COLO668 (cell line): Measurements from ENCODE around the gene OR4C3.
"Not testable (repeated sequence)": the region's sequence is repeated elsewhere in the genome, so short reads cannot be mapped to it uniquely, and the experiment has no call there.

ENCODE experiments used
- DNase-seq: peaks from one replicate; lab custom pipeline; 2025; ENCODE audit not compliant: unreplicated experiment; lab: John Stamatoyannopoulos, UW

The OR4C3 gene

DNA sequence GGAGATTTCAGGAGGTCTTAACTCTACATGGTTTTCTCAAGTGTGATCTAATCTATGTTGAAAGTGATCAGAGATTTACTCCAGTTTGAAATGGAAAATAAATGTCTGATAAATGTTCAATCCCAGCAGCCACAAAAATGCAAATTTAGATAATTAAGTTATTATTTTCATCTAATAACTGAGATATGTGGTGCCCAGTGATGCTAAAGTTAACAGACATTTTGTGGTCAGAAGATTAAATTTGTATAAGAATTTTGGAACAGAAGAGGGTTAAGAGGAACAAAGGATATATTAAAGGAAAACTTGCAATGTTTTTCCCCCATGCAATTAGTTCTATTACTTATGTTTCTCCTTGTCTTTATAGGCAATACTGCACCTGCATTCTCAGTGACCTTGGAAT lies at the start of gene OR4C3:
TSS of gene OR4C3 (plus strand) at position 301 of the 400 bp plus-strand sequence. CDS start 102 bp downstream, outside the sequence.
- not testable (repeated sequence) for DNase-seq

DNA sequence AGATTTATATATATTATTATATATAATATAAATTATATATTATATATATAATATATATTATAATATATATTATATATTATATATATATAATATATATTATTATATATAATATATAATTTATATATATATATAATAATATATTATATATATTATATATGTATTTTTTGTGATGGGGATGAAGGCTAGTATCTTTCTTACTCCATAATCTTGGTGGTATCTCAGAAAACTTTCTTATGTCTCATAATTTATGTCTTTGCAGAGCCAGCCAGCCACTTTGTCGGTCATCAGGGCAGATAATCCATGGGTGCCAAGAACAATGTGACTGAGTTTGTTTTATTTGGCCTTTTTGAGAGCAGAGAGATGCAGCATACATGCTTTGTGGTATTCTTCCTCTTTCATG lies 18.8 kb upstream of the OR4C3 start, which contains the start of gene OR4S1:
TSS of gene OR4S1 (plus strand) at position 301 of the 400 bp plus-strand sequence. CDS start at position 301, 0 bp downstream.
- no peak for DNase-seq

- peak; percentile 78 for DNase-seq
These were observed 16.8 kb upstream of the OR4C3 start for GRCh38 chr11:48307760-48308386.

- not testable (repeated sequence) for DNase-seq
These were observed 11.1 kb upstream of the OR4C3 start for GRCh38 chr11:48313590-48313989.

- DNase-seq: not testable (repeated sequence)
These were observed 4.9 kb upstream of the OR4C3 start for GRCh38 chr11:48319813-48320212.

DNA sequence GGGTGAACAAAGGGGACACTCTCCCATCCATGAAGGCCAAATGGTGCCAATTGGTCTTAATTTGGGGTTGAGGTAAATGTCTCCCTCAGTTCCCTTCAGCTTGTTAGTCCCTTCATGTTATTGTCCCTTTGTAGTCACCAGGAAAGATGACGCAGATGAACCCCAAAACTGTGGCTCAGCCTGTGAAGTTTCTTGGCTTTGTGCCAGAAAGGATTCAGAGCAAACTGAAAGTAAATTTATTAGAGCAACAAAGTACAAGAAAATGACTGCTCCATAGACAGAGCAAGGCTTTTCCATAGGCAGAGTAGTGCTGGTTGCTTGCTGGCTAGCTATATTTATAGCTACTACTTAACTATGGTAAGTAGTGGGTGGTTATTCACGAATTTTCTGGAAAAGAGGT lies 16.7 kb downstream of the OR4C3 start:
- DNase-seq: no peak

DNA sequence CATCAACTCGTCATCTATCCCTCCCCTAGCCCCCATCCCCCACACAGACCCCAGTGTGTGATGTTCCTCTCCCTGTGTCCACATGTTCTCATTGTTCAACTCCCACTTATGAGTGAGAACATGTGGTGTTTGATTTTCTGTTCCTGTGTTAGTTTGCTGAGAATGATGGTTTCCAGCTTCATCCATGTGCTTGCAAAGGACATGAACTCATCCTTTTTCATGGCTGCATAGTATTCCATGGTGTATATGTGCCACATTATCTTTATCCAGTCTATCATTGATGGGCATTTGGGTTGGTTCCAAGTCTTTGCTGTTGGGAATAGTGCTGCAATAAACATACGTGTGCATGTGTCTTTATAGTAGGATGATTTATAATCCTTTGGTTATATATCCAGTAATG lies 17.8 kb downstream of the OR4C3 start:
- not testable (repeated sequence) for DNase-seq

DNA sequence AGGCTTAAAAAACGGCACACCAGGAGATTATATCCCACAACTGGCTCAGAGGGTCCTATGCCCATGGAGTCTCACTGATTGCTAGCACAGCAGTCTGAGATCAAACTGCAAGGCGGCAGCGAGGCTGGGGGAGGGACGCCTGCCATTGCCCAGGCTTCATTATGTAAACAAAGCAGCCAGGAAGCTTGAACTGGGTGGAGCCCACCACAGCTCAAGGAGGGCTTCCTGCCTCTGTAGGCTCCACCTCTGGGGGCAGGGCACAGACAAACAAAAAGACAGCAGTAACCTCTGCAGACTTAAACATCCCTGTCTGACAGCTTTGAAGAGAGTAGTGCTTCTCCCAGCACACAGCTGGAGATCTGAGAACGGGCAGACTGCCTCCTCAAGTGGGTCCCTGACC lies 21.6 kb downstream of the OR4C3 start:
- not testable (repeated sequence) for DNase-seq

DNA sequence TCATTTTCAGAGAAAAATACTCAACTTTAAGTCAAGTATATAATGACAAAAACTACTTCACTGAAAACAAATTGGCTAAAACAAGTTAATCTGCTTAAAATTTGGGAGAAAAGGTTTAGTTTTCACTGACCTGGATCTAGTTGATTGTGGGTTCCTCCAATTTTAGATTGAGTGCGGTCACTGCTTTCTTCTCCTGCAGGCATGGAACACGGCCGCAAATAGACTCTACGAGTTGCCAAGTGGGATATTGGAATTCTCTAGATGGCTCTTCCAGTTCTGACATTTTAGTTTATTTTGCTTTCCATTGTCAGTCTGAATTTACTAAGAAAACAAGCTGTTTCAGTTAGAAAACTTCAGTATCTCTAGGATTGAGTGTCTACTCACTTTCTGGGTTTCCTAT lies 29.3 kb downstream of the OR4C3 start:
- no peak for DNase-seq

DNA sequence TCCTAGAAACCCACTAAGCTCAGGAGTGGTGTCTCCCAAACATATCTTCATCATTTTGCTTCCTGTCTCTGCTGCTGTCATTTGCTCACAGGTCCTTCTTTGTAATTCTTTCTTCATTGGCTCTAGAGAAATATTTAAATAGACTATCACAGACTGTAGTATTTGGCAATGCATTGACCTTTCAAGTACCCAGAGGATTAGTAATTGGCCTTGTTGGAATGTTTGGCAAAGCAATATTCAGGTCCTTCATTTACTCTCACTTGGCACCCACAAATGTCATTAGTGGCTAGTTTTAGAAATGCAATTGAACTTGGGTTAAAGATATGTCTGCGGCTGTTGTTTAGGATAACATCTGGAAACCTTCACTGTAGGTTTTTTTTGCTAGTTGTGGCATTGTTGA lies 30.0 kb downstream of the OR4C3 start:
- no peak for DNase-seq

DNA sequence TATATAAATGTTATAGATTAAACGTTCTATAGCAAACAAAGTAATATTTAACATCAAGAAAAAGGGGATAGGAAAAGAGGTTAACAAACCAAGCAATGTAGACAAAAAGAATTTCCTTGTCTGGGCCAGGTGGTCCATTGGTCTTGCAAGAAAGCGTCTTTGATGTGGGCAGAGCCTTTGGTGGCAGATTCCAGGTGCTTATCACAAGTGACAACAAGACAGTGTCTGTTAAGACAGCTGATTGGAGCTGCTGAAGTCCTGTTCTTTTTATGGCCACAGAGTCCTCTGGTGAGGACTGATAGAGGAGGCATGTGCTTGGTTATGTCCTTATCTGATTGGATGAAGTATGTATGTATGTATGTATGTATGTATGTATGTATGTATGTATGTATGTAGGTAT lies 36.6 kb downstream of the OR4C3 start:
- DNase-seq: not testable (repeated sequence)

DNA sequence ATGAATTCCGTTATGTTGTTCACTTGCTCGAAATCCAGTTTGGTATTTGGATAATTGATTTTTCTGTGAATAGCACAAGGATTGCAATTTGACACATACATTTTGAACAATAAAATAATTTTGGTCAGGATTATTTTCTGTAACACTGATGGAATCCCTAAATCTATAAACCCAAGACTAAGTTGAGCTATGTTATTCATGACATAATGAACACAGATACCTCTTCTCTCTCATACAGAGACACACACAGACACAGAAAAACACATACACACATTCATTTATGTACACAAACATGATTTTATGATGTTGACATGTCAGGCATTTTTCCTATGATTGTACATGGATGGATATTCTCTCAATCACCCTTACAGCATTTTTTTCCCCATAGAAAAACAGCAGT lies 41.6 kb downstream of the OR4C3 start, which contains the start of gene OR4C5:
TSS of gene OR4C5 (minus strand) at position 101 of the 400 bp plus-strand sequence. CDS start at position 101, 0 bp downstream.
- DNase-seq: no peak
